H1 (cell line): ENCODE results near the gene ADARB2. TPM values are rescaled to one million over a fixed set of nuclear protein-coding genes. Genes with fewer than 3 reads are reported as not detected.

Experiments used
- CTCF ChIA-PET: fragments of 300-600 bp; sonication (Branson Sonifier 250); formaldehyde crosslinking; loops from one replicate; lab custom pipeline; 2021; ENCODE audit not compliant: partially characterized antibody; lab: Charles Lee
- POLR2A ChIA-PET: fragments of 300-600 bp; sonication (Branson Sonifier 250); formaldehyde crosslinking; loops from one replicate; lab custom pipeline; 2021; ENCODE audit warnings: inconsistent platforms; ENCODE audit not compliant: partially characterized antibody; lab: Charles Lee
- DNase-seq, 2 experiments: peaks; one replicate each; pipeline versions ENCODE4 v3.0.0 to v3.0.0-alpha.2; 2010 to 2022; ENCODE audit warnings: low spot score in 2 of 2, low read depth in 1 of 2, mixed read lengths in 1 of 2
- FAIRE-seq: peaks from 2 replicates; lab custom pipeline; 2011; peaks lifted over from hg19 to GRCh38; lab: Jason Lieb, UNC
- H2AFZ ChIP-seq: 2 replicates; pipeline ENCODE4 v1.8.1; 2012; ENCODE audit warnings: low read length, inconsistent platforms
- H2AK5ac ChIP-seq: 2 replicates; pipeline ENCODE4 v1.6.1; 2013; ENCODE audit warnings: low read depth, low read length
- H2BK120ac ChIP-seq: replicated peaks from 2 replicates; pipeline ENCODE3; 2013; ENCODE audit warnings: low read depth, low read length, inconsistent platforms
- H2BK12ac ChIP-seq: 2 replicates; pipeline ENCODE4 v1.6.1; 2013; ENCODE audit warnings: low read depth, low read length
- H2BK15ac ChIP-seq: 2 replicates; pipeline ENCODE4 v1.6.1; 2013; ENCODE audit warnings: low read length
- H2BK20ac ChIP-seq: 2 replicates; pipeline ENCODE4 v1.6.1; 2013; ENCODE audit warnings: low read length
- H2BK5ac ChIP-seq: 2 replicates; pipeline ENCODE4 v1.6.1; 2013; ENCODE audit warnings: low read depth, low read length
- H3K14ac ChIP-seq: 2 replicates; pipeline ENCODE4 v1.6.1; 2013; ENCODE audit warnings: inconsistent platforms; ENCODE audit not compliant: insufficient read length
- H3K18ac ChIP-seq: 2 replicates; pipeline ENCODE4 v1.6.1; 2013; ENCODE audit warnings: low read length; ENCODE audit errors: extremely low read depth
- H3K23ac ChIP-seq: 2 replicates; pipeline ENCODE4 v1.6.1; 2013; ENCODE audit warnings: inconsistent platforms; ENCODE audit not compliant: insufficient read length
- H3K23me2 ChIP-seq: 2 replicates; pipeline ENCODE4 v1.6.1; 2013; ENCODE audit warnings: low read depth, low read length
- H3K27ac ChIP-seq: 2 replicates; pipeline ENCODE4 v1.6.1; 2011; ENCODE audit warnings: low read depth, low read length, inconsistent platforms
- H3K27me3 ChIP-seq, 4 experiments: replicated peaks in 1 of 4; 1 replicate in 1 of 4; 2 replicates in 3 of 4; pipeline versions ENCODE4 v1.6.1 to v1.8.1; 2011 to 2013; ENCODE audit warnings: low read length in 3 of 4, mild to moderate bottlenecking in 3 of 4, inconsistent platforms in 2 of 4, mixed read lengths in 2 of 4, moderate library complexity in 1 of 4; ENCODE audit not compliant: control insufficient read depth in 3 of 4, insufficient read depth in 3 of 4; ENCODE audit errors: extremely low read depth in 1 of 4
- H3K36me3 ChIP-seq, 4 experiments: 2 replicates each; pipeline versions ENCODE4 v1.6.1 to v1.8.1; 2011 to 2013; ENCODE audit warnings: mild to moderate bottlenecking in 4 of 4, low read length in 3 of 4, moderate library complexity in 2 of 4, control low read depth in 1 of 4, inconsistent platforms in 1 of 4; ENCODE audit not compliant: insufficient read depth in 4 of 4, control insufficient read depth in 2 of 4
- H3K4ac ChIP-seq: replicated peaks from 2 replicates; pipeline ENCODE3; 2013; ENCODE audit warnings: low read length, low read depth, mixed read lengths, inconsistent platforms; ENCODE audit not compliant: insufficient read length
- H3K4me1 ChIP-seq, 4 experiments: replicated peaks in 1 of 4; 1 replicate in 1 of 4; 2 replicates in 3 of 4; pipeline versions ENCODE4 v1.6.1 to v1.8.1; 2011 to 2013; ENCODE audit warnings: low read length in 3 of 4, inconsistent platforms in 2 of 4, mixed read lengths in 1 of 4; ENCODE audit not compliant: insufficient read depth in 4 of 4, control insufficient read depth in 3 of 4
- H3K4me2 ChIP-seq, 2 experiments: 2 replicates each; pipeline versions ENCODE4 v1.6.1 to v1.8.1; 2011 to 2013; ENCODE audit warnings: low read depth in 2 of 2, low read length in 2 of 2, control low read depth in 1 of 2, inconsistent platforms in 1 of 2, mild to moderate bottlenecking in 1 of 2; ENCODE audit not compliant: insufficient read depth in 1 of 2
- H3K4me3 ChIP-seq, 4 experiments: fragments of 200-600, 300-600 bp in 1 of 4; sonication (generic), shearing (Covaris generic), sonication (Bioruptor Twin) in 1 of 4; 2 replicates each; pipeline versions ENCODE4 v1.5.1 to v1.8.1; 2011 to 2016; ENCODE audit warnings: low read length in 4 of 4, low read depth in 3 of 4, control low read depth in 2 of 4, inconsistent platforms in 2 of 4, mild to moderate bottlenecking in 2 of 4, mixed read lengths in 1 of 4, moderate library complexity in 1 of 4; ENCODE audit not compliant: insufficient read depth in 2 of 4; ENCODE audit errors: extremely low read depth in 1 of 4
- H3K56ac ChIP-seq: replicated peaks from 2 replicates; pipeline ENCODE3; 2013; ENCODE audit warnings: low read depth, mild to moderate bottlenecking, mixed read lengths, low read length, inconsistent platforms; ENCODE audit not compliant: insufficient read length
- H3K79me1 ChIP-seq: 2 replicates; pipeline ENCODE4 v1.6.1; 2013; ENCODE audit warnings: low read depth, low read length, control low read depth
- H3K79me2 ChIP-seq, 2 experiments: 2 replicates each; pipeline versions ENCODE4 v1.6.1 to v1.8.1; 2012 to 2013; ENCODE audit warnings: low read length in 2 of 2, mild to moderate bottlenecking in 2 of 2, inconsistent platforms in 1 of 2; ENCODE audit not compliant: insufficient read depth in 2 of 2, control insufficient read depth in 1 of 2
- H3K9ac ChIP-seq, 4 experiments: replicated peaks in 1 of 4; 1 replicate in 1 of 4; 2 replicates in 3 of 4; pipeline versions ENCODE4 v1.6.1 to v1.8.1; 2011 to 2013; ENCODE audit warnings: low read depth in 3 of 4, low read length in 3 of 4, control low read depth in 2 of 4, mild to moderate bottlenecking in 2 of 4, moderate library complexity in 2 of 4, inconsistent platforms in 1 of 4; ENCODE audit errors: extremely low read depth in 1 of 4
- H3K9me3 ChIP-seq, 2 experiments: 2 replicates each; pipeline versions ENCODE4 v1.6.1 to v1.8.1; 2012 to 2013; ENCODE audit warnings: mild to moderate bottlenecking in 2 of 2, moderate library complexity in 2 of 2, control low read depth in 1 of 2, inconsistent platforms in 1 of 2, low read depth in 1 of 2, low read length in 1 of 2, mixed read lengths in 1 of 2; ENCODE audit not compliant: insufficient read depth in 2 of 2
- H4K20me1 ChIP-seq, 2 experiments: replicated peaks in 1 of 2; 2 replicates each; pipeline versions ENCODE3 to v1.8.1; 2011 to 2013; ENCODE audit warnings: inconsistent platforms in 2 of 2, low read length in 2 of 2, mild to moderate bottlenecking in 1 of 2; ENCODE audit not compliant: insufficient read depth in 2 of 2, control insufficient read depth in 1 of 2
- H4K5ac ChIP-seq: 2 replicates; pipeline ENCODE4 v1.6.1; 2013; ENCODE audit warnings: low read length, low read depth, mixed read lengths, inconsistent platforms; ENCODE audit not compliant: insufficient read length
- H4K8ac ChIP-seq: 2 replicates; pipeline ENCODE4 v1.8.0; 2013; ENCODE audit warnings: mild to moderate bottlenecking, moderate library complexity, low read length, inconsistent platforms; ENCODE audit not compliant: insufficient read depth; ENCODE audit errors: extremely low read depth
- H4K91ac ChIP-seq: replicated peaks from 2 replicates; pipeline ENCODE3; 2013; ENCODE audit warnings: low read length, mixed read lengths, inconsistent platforms; ENCODE audit not compliant: insufficient read length
- BCL11A ChIP-seq, 2 experiments: IDR thresholded peaks; one replicate each; pipeline ENCODE4 v1.6.1; 2011; ENCODE audit warnings: low read depth in 2 of 2, low read length in 2 of 2, mild to moderate bottlenecking in 2 of 2
- CEBPB ChIP-seq: IDR thresholded peaks from 2 replicates; pipeline ENCODE4 v1.6.1; 2012; ENCODE audit warnings: low read depth, low read length
- EGR1 ChIP-seq: IDR thresholded peaks from 2 replicates; pipeline ENCODE4 v1.6.1; 2011; ENCODE audit warnings: low read depth, low read length, borderline replicate concordance
- JUND ChIP-seq: IDR thresholded peaks from 2 replicates; pipeline ENCODE4 v1.6.1; 2011; ENCODE audit warnings: mild to moderate bottlenecking, improper control_type of control experiment, low read length
- NANOG ChIP-seq: IDR thresholded peaks from 2 replicates; pipeline ENCODE4 v1.6.1; 2011; ENCODE audit warnings: low read length, low read depth, mild to moderate bottlenecking, inconsistent platforms; ENCODE audit not compliant: insufficient read depth, poor library complexity, severe bottlenecking
- POLR2A ChIP-seq, 2 experiments: IDR thresholded peaks; 1 replicate in 1 of 2; 2 replicates in 1 of 2; pipeline ENCODE4 v1.6.1; 2011; ENCODE audit warnings: low read depth in 2 of 2, low read length in 2 of 2, mild to moderate bottlenecking in 2 of 2; ENCODE audit errors: control extremely low read depth in 1 of 2
- RBBP5 ChIP-seq: IDR thresholded peaks from 2 replicates; pipeline ENCODE4 v1.7.1; 2012; ENCODE audit warnings: low read depth, mild to moderate bottlenecking, inconsistent platforms, low read length, moderate library complexity, borderline replicate concordance
- SAP30 ChIP-seq: fragments of 300-600 bp; sonication (generic); IDR thresholded peaks from 2 replicates; pipeline ENCODE4 v1.7.1; 2012; ENCODE audit warnings: low read length, moderate library complexity, mild to moderate bottlenecking, inconsistent platforms; ENCODE audit not compliant: insufficient read depth, insufficient replicate concordance
- SRF ChIP-seq: IDR thresholded peaks from 2 replicates; pipeline ENCODE4 v1.6.1; 2011; ENCODE audit warnings: mild to moderate bottlenecking, low read depth, low read length, moderate library complexity
- TEAD4 ChIP-seq: IDR thresholded peaks from 2 replicates; pipeline ENCODE4 v1.6.1; 2012; ENCODE audit warnings: low read depth, low read length, inconsistent platforms, mixed read lengths
- WGBS, 2 experiments: shearing (Covaris generic) in 1 of 2; methylation state at CpG; one replicate each; pipeline versions ENCODE4 v1.1.6 to v1.1.7; 2013 to 2015; ENCODE audit warnings: low lambda C conversion rate in 2 of 2, mixed read lengths in 2 of 2, inconsistent platforms in 1 of 2, low coverage in 1 of 2, missing lambda C conversion rate in 1 of 2; ENCODE audit not compliant: insufficient replicate concordance in 2 of 2, insufficient coverage in 1 of 2, insufficient read length in 1 of 2; ENCODE audit errors: extremely low coverage in 1 of 2, missing lambda C conversion rate in 1 of 2; 5-methylcytosine and 5-hydroxymethylcytosine counted together
- polyA plus RNA-seq, 7 experiments: library from polyadenylated mRNA; depleted of rRNA in 3 of 7; stranded (reverse) in 5 of 7; unstranded in 2 of 7; fragments of >200 nt in 5 of 7; fragments of 200-250 nt in 2 of 7; gene quantifications; 1 replicate in 5 of 7; 2 replicates in 1 of 7; 4 replicates in 1 of 7; pipeline versions ENCODE4 v1.2.1 to v1.2.3, GENCODE V29; 2011 to 2013; ENCODE audit warnings: missing spikeins in 2 of 7, mixed read lengths in 2 of 7
- total RNA-seq: library from RNA; stranded (reverse); fragmentation: NEBNext Ultra II Directional; extraction: Animal tissue kit (Norgen Biotek cat#: 25700); gene quantifications from 2 replicates; pipeline ENCODE4 v1.2.1, GENCODE V29; 2021
- TF ChIP-seq, protein P1 (sequence below), 3 experiments: IDR thresholded peaks; 1 replicate in 2 of 3; 2 replicates in 1 of 3; pipeline versions ENCODE4 v1.5.1 to v1.6.1; 2011; ENCODE audit warnings: low read length in 3 of 3, mild to moderate bottlenecking in 3 of 3, inconsistent platforms in 2 of 3, low read depth in 1 of 3, moderate library complexity in 1 of 3; ENCODE audit not compliant: insufficient read depth in 1 of 3; ENCODE audit errors: control extremely low read depth in 1 of 3

Gene ADARB2
- total and polyA plus RNA-seq, 2 of the 8 experiments (the other 6 are each of a cell fraction or from before 2014, with no cell fraction given) = 2.2 to 2.8 TPM

DNA sequence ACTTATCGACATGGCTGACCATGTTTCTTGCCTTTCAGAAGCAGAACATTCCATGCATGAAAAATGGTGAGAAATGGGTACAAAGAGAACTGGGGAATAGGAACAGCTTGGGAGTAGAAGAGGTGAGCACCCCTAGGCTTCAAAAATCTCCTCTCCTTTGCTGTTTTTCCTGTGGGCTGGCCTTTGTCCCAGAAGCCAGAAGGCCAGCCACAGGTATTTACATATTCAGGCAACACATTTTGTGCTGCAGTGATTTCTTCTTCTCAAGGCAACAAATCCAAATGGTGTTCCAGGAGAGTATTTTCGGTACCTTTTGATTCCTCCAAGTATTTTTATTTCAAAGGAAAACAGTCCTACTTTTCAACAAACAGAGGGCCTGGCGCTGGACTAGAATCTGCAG is 31.1 kb downstream of the ADARB2 start:
- 91% methylated on average over 3 of the region's 3 CpGs; no CpG with 5 or more reads in 1 of the 2 experiments for WGBS, 2 experiments
- Histone ChIP-seq H2AFZ (no peak overlapping the region), H2BK5ac (no peak overlapping the region), H4K5ac (no peak overlapping the region), H3K4me1 (no peaks in the 10 kb centered on the region), H4K91ac (no peak overlapping the region), H2BK120ac (no peak overlapping the region), H3K56ac (no peak overlapping the region), H3K18ac (no peak overlapping the region), H2BK20ac (no peak overlapping the region)
- no peak for FAIRE-seq
- no peak for DNase-seq
- TF ChIP-seq CEBPB = no peak
- no peak for TF ChIP-seq SRF
- TF ChIP-seq TEAD4 = no peak
- TF ChIP-seq, protein P1, sequence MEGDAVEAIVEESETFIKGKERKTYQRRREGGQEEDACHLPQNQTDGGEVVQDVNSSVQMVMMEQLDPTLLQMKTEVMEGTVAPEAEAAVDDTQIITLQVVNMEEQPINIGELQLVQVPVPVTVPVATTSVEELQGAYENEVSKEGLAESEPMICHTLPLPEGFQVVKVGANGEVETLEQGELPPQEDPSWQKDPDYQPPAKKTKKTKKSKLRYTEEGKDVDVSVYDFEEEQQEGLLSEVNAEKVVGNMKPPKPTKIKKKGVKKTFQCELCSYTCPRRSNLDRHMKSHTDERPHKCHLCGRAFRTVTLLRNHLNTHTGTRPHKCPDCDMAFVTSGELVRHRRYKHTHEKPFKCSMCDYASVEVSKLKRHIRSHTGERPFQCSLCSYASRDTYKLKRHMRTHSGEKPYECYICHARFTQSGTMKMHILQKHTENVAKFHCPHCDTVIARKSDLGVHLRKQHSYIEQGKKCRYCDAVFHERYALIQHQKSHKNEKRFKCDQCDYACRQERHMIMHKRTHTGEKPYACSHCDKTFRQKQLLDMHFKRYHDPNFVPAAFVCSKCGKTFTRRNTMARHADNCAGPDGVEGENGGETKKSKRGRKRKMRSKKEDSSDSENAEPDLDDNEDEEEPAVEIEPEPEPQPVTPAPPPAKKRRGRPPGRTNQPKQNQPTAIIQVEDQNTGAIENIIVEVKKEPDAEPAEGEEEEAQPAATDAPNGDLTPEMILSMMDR (IDR thresholded peaks at IDR 0.05; ENCODE audit: control extremely low read depth in 1 of 3, insufficient read depth in 1 of 3, low read depth in 1 of 3, low read length in 3 of 3) = no peak
- no peak for TF ChIP-seq RBBP5
- TF ChIP-seq NANOG = no peak
- TF ChIP-seq POLR2A (IDR thresholded peaks at IDR 0.05; ENCODE audit: control extremely low read depth in 1 of 2, low read depth in 2 of 2, low read length in 2 of 2) = no peak
- TF ChIP-seq SAP30 = no peak
- TF ChIP-seq EGR1 = no peak
- no peak for TF ChIP-seq JUND
- no peak for TF ChIP-seq BCL11A (IDR thresholded peaks at IDR 0.05; ENCODE audit: low read depth in 2 of 2, low read length in 2 of 2)
- TF ChIP-seq, all 59 proteins: peak for 0
- Histone ChIP-seq H3K9me3 (peaks cover 18 to 33% of the 10 kb centered on the region in 2 experiments), H3K27ac (no peak overlapping the region), H3K79me2 (no peaks in the 10 kb centered on the region), H2AK5ac (no peak overlapping the region), H3K23ac (no peak overlapping the region), H3K27me3 (no peaks in the 10 kb centered on the region), H3K9ac (no peak overlapping the region), H2BK12ac (no peak overlapping the region), H3K14ac (no peak overlapping the region), H3K36me3 (0 out of 8 replicates have a peak, but pooled peaks cover 0 to 3% (median 0%) of the 10 kb centered on the region in 4 experiments), H3K79me1 (no peaks in the 10 kb centered on the region), H2BK15ac (no peak overlapping the region), H4K20me1 (no peaks in the 10 kb centered on the region), H3K23me2 (no peaks in the 10 kb centered on the region), H4K8ac (no peak overlapping the region), H3K4me3 (no peak overlapping the region), H3K4me2 (no peak overlapping the region), H3K4ac (no peak overlapping the region)
- ChIA-PET CTCF (interaction anchor here (1.5 kb wide), 1 partner anchor 10 kb away, joined by 4 read pairs; no protein-coding TSS in a partner anchor), POLR2A (no interaction called here)
